Ovary (tissue), 9 donors: ENCODE measurements around the gene OSBPL8. TPM values are rescaled to one million over a fixed set of nuclear protein-coding genes. Genes with fewer than 3 reads are reported as not detected.
"Not testable (repeated sequence)": the region's sequence is repeated elsewhere in the genome, so short reads cannot be mapped to it uniquely, and the experiment has no call there.

Experiments
- DNase-seq, 5 donors: peaks; one replicate each; pipeline ENCODE4 v3.0.0-alpha.2; 2019 to 2020
- H3K27ac ChIP-seq, 2 donors: fragments of 200-600 bp; one replicate each; pipeline versions ENCODE4 v1.5.1 to v1.8.0; 2019 to 2022
- H3K27me3 ChIP-seq: fragments of 200-600 bp; one replicate; pipeline ENCODE4 v1.8.0; 2022
- H3K36me3 ChIP-seq: fragments of 200-600 bp; sonication (generic); one replicate; pipeline ENCODE4 v1.5.1; 2019
- H3K4me1 ChIP-seq: one replicate; pipeline ENCODE4 v1.8.1; 2013; ENCODE audit warnings: mild to moderate bottlenecking, moderate library complexity; ENCODE audit not compliant: insufficient read depth
- H3K4me3 ChIP-seq: fragments of 200-600 bp; sonication (generic); one replicate; pipeline ENCODE4 v1.5.1; 2017
- H3K9me3 ChIP-seq, 2 donors: fragments of 200-600 bp in 1 of 2; sonication (generic) in 1 of 2; one replicate each; pipeline versions ENCODE4 v1.5.1 to v1.8.1; 2013 to 2019; ENCODE audit warnings: mild to moderate bottlenecking in 1 of 2, moderate library complexity in 1 of 2
- EP300 ChIP-seq: sonication (generic); formaldehyde crosslinking; IDR thresholded peaks from one replicate; pipeline ENCODE4 v1.6.1; 2017; ENCODE audit warnings: antibody characterized with exemption
- POLR2A ChIP-seq: fragments of 450-650 bp; IDR thresholded peaks from one replicate; pipeline ENCODE4 v1.6.1; 2017; ENCODE audit warnings: antibody characterized with exemption, mild to moderate bottlenecking, moderate library complexity
- WGBS, 3 donors: extraction: QIAGEN DNeasy Blood & Tissue Kit in 1 of 3; methylation state at CpG; one replicate each; pipeline versions ENCODE4 v1.1.5 to v1.1.7; 2013 to 2017; 5-methylcytosine and 5-hydroxymethylcytosine counted together
- intact Hi-C, 4 donors: fragments of 100-400 bp; cut with DNase I; formaldehyde crosslinking; loops; one replicate each; pipeline versions ENCODE4 v1.11.0 to v1.15.1; 2022 to 2023
- polyA plus RNA-seq, 2 donors: library from polyadenylated mRNA; stranded (reverse); fragments of 200-250 nt in 1 of 2; fragments of 350-450 nt in 1 of 2; fragmentation: Illumina TruSeq in 1 of 2; extraction: RNeasy Lipid Tissue Mini Kit (QIAGEN cat#74804) in 1 of 2; gene quantifications; one replicate each; pipeline ENCODE4 v1.2.3, GENCODE V29; 2013 to 2014
- total RNA-seq, 7 donors: library from RNA; depleted of rRNA in 2 of 7; stranded (reverse); fragments of >200 nt in 2 of 7; fragmentation: NEBNext Ultra II Directional in 3 of 7; extraction: Animal tissue kit (Norgen Biotek cat#: 25700) in 3 of 7; gene quantifications; one replicate each; pipeline versions ENCODE4 v1.1.0 to v1.2.4, GENCODE V29; 2016 to 2023
- TF ChIP-seq, protein P1 (sequence below), 3 donors: fragments of 450-650 bp in 2 of 3; fragments of 200-600 bp in 1 of 3; IDR thresholded peaks; one replicate each; pipeline versions ENCODE4 v1.5.1 to v1.8.0; 2016 to 2022; ENCODE audit warnings: antibody characterized with exemption in 3 of 3, mild to moderate bottlenecking in 1 of 3
- donor health status: DM: no; HTN: no; CAD: no; lungs with moderate emphysema.
- donor health status: DM: no; HTN: no; CAD: no.
- donor health status: Bipolar disorder and iron deficiency.
- donor health status: DM: yes; HTN: yes; CAD: no.
- donor health status: DM: no; HTN: no; CAD: no.
- donor health status: DM: yes; HTN: yes; CAD: no.

Gene OSBPL8
- total and polyA plus RNA-seq, 9 donors = 12.5 to 63.0 (median 56.9) TPM

DNA sequence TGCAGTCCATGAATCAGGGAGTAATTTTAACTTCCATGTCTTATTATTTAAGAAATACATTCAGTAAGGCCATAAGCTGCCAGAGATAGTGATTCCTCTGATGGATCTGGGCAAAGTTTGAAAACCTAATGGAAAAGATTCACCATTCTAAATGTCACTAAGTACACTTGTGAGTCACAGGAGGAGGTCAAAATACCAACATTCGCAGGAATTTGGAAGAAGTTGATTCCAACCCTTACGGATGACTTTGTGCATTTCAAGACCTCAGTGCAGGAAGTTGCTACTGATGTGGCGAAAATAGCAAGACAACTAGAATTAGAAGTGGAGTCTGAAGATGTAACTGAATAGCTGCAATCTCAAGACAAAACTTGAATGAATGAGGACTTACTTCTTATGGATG lies 69.8 kb downstream of the OSBPL8 start:
- Histone ChIP-seq H3K36me3 (no peaks in the 10 kb centered on the region), H3K9me3 (peaks cover 0 to 2% of the 10 kb centered on the region in 2 donors), H3K4me3 (no peak overlapping the region), H3K27me3 (no peaks in the 10 kb centered on the region), H3K27ac (no peak overlapping the region), H3K4me1 (no peaks in the 10 kb centered on the region)
- 88 to 97% (median 91%) methylated on average over 3 of the region's 3 CpGs for WGBS, 3 donors
- intact Hi-C loops = no loop called here
- no peak for TF ChIP-seq POLR2A
- TF ChIP-seq EP300 = no peak
- TF ChIP-seq, protein P1, sequence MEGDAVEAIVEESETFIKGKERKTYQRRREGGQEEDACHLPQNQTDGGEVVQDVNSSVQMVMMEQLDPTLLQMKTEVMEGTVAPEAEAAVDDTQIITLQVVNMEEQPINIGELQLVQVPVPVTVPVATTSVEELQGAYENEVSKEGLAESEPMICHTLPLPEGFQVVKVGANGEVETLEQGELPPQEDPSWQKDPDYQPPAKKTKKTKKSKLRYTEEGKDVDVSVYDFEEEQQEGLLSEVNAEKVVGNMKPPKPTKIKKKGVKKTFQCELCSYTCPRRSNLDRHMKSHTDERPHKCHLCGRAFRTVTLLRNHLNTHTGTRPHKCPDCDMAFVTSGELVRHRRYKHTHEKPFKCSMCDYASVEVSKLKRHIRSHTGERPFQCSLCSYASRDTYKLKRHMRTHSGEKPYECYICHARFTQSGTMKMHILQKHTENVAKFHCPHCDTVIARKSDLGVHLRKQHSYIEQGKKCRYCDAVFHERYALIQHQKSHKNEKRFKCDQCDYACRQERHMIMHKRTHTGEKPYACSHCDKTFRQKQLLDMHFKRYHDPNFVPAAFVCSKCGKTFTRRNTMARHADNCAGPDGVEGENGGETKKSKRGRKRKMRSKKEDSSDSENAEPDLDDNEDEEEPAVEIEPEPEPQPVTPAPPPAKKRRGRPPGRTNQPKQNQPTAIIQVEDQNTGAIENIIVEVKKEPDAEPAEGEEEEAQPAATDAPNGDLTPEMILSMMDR (IDR thresholded peaks at IDR 0.05) = no peak
- DNase-seq = no peak

DNA sequence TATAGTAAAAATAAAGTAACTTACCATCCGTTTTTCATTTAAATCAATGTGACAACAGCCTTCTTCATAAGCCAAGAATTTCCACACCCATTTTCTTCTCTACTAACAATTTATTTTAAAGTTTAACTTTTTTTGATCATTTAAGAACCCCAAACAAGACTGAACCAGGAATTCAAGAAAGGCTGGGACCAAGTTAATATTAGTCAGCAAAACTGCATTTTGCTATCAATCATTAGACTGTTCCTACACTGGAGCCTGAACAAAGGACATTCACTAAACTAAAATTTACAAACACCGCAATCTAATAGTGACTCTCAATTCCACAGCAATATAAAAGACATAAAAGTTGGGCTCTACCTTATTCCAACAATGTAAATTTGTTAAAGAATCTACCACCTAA lies 73.6 kb downstream of the OSBPL8 start:
- no peak overlapping the region for H3K4me3 ChIP-seq
- no peaks in the 10 kb centered on the region for H3K27me3 ChIP-seq
- H3K36me3 ChIP-seq = no peaks in the 10 kb centered on the region
- no peak for DNase-seq
- H3K27ac ChIP-seq = no peak overlapping the region
- H3K4me1 ChIP-seq = no peaks in the 10 kb centered on the region
- WGBS, 3 donors = 75 to 79% (median 78%) methylated on average over 2 of the region's 2 CpGs
- TF ChIP-seq EP300 (no peak), POLR2A (no peak)
- TF ChIP-seq, protein P1 (IDR thresholded peaks at IDR 0.05) = no peak
- H3K9me3 ChIP-seq = no peaks in the 10 kb centered on the region
- intact Hi-C loops = no loop called here

DNA sequence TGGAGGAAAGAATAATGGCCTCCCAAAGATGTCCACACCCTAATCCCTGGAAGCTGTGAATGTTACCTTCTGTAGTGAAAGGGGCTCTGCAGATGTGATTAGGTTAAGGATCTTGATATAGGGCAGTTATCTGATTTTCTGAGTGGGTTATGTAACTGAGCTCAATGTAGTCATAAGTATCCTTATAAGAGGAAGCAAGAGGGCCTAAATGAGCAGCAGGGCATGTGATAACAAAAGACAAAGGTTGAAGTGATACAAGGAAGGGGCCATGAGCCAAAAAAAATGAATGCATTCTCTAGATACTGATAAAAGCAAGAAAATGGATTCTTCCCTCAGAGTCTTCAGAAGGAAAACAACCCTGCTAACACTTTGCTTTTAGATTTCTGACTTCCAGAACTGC lies 78.8 kb downstream of the OSBPL8 start:
- TF ChIP-seq, protein P1 (IDR thresholded peaks at IDR 0.05) = no peak
- TF ChIP-seq POLR2A = no peak
- TF ChIP-seq EP300 = no peak
- intact Hi-C loops = no loop called here

DNA sequence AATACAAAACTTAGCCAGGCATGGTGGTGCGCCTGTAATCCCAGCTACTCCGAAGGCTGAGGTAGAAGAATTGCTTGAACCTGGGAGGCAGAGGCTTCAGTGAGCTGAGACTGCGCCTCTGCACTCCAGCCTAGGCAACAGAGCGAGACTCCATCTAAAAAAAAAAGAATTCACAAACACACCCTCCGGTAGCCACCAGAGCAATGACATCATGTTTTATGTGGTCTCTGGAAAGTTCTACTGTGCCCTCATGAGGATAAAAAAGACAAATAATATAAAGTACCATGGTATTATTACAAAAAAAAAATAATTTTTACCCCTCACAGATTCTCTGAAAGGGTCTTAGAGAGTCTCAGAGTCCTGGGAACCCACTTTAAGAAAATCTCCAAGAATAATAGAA lies 81.5 kb downstream of the OSBPL8 start:
- no peaks in the 10 kb centered on the region for H3K36me3 ChIP-seq
- 86 to 95% (median 94%) methylated on average over 5 of the region's 5 CpGs for WGBS, 3 donors
- intact Hi-C loops = no loop called here

More for the DNA sequence above, 78.8 kb downstream of the OSBPL8 start:
- H3K27ac ChIP-seq = no peak overlapping the region
- no peak overlapping the region for H3K4me3 ChIP-seq
- H3K27me3 ChIP-seq = no peaks in the 10 kb centered on the region
- H3K36me3 ChIP-seq = no peaks in the 10 kb centered on the region
- DNase-seq = no peak
- H3K4me1 ChIP-seq = peaks cover under 1% of the 10 kb centered on the region
- no peaks in the 10 kb centered on the region for H3K9me3 ChIP-seq

DNA sequence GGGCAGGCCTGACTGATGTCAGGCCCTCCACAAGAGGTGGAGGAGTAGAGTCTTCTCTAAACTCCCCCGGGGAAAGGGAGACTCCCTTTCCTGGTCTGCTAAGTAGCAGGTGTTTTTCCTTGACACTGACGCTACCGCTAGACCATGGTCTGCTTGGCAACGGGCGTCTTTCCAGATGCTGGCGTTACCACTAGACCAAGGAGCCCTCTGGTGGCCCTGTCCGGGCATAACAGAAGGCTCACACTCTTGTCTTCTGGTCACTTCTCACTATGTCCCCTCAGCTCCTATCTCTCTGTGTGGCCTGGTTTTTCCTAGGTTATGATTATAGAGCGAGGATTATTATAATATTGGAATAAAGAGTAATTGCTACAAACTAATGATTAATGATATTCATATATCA lies 86.7 kb downstream of the OSBPL8 start:
- H3K4me3 ChIP-seq, H3K27me3 ChIP-seq, H3K36me3 ChIP-seq, DNase-seq, H3K27ac ChIP-seq, intact Hi-C loops, H3K4me1 ChIP-seq, H3K9me3 ChIP-seq: not testable (repeated sequence)
- 84 to 87% (median 86%) methylated on average over 8 of the region's 8 CpGs for WGBS, 3 donors

More for the DNA sequence above, 81.5 kb downstream of the OSBPL8 start:
- no peaks in the 10 kb centered on the region for H3K27me3 ChIP-seq
- H3K4me1 ChIP-seq = peaks cover 4% of the 10 kb centered on the region
- no peaks in the 10 kb centered on the region for H3K9me3 ChIP-seq
- no peak overlapping the region for H3K27ac ChIP-seq
- no peak for TF ChIP-seq POLR2A
- TF ChIP-seq, protein P1 (IDR thresholded peaks at IDR 0.05) = no peak
- TF ChIP-seq EP300 = no peak
- H3K4me3 ChIP-seq = no peak overlapping the region
- DNase-seq = no peak
